A549 (cell line): ENCODE results near the gene DNAJA3. TPM values are rescaled to one million over a fixed set of nuclear protein-coding genes. Genes with fewer than 3 reads are reported as not detected.

Experiments
- ATAC-seq, 2 experiments: fragments of 200-7000 bp in 1 of 2; fragments of >200 bp in 1 of 2; cut with Nextera tagmentation in 1 of 2; cut with Tn5 transposase in 1 of 2; 3 replicates each; pipeline versions ENCODE4 v1.8.0 to v1.9.1; 2018 to 2020; ENCODE audit warnings: mild to moderate bottlenecking in 1 of 2, moderate library complexity in 1 of 2
- CTCF ChIA-PET: fragments of 300-600 bp; sonication (Branson Sonifier 250); formaldehyde crosslinking; extraction: SDS; loops from one replicate; lab custom pipeline; 2021; ENCODE audit warnings: antibody characterized with exemption, inconsistent platforms; lab: Yijun Ruan, JAX
- POLR2A ChIA-PET: fragments of 350-600 bp; formaldehyde crosslinking; extraction: SDS; loops from one replicate; lab custom pipeline; 2021; ENCODE audit warnings: antibody characterized with exemption, inconsistent platforms; lab: Yijun Ruan, JAX
- DNase-seq, 2 experiments: peaks; one replicate each; pipeline versions ENCODE4 v3.0.0 to v3.0.0-alpha.2; 2011 to 2016; ENCODE audit warnings: low read depth in 1 of 2, low spot score in 1 of 2
- FAIRE-seq: peaks from 2 replicates; lab custom pipeline; 2011; peaks lifted over from hg19 to GRCh38; lab: Jason Lieb, UNC
- H3K27ac ChIP-seq, 2 experiments: fragments of >200 bp; sonication (Bioruptor Twin); formaldehyde crosslinking; 3 replicates each; pipeline ENCODE4 v1.5.1; 2016 to 2017
- H3K4me1 ChIP-seq: fragments of >200 bp; sonication (Bioruptor Twin); formaldehyde crosslinking; 3 replicates; pipeline ENCODE4 v1.6.1; 2016
- H3K4me2 ChIP-seq: fragments of >200 bp; sonication (Bioruptor Twin); formaldehyde crosslinking; 3 replicates; pipeline ENCODE4 v1.6.1; 2016
- H3K4me3 ChIP-seq: fragments of >200 bp; sonication (Bioruptor Twin); formaldehyde crosslinking; 3 replicates; pipeline ENCODE4 v1.5.1; 2016
- H3K9me3 ChIP-seq: fragments of >200 bp; sonication (Bioruptor Twin); formaldehyde crosslinking; 3 replicates; pipeline ENCODE4 v1.6.1; 2016
- FOSL2 ChIP-seq, 2 experiments: fragments of 450-650 bp in 1 of 2; fragments of >200 bp in 1 of 2; sonication (Bioruptor Twin) in 1 of 2; formaldehyde crosslinking; IDR thresholded peaks; 2 replicates each; pipeline versions ENCODE4 v1.5.0 to v1.6.1; 2016 to 2020; ENCODE audit warnings: mild to moderate bottlenecking in 1 of 2, moderate library complexity in 1 of 2
- GATA3 ChIP-seq: IDR thresholded peaks from 2 replicates; pipeline ENCODE4 v1.6.1; 2012; ENCODE audit warnings: borderline replicate concordance
- MAFK ChIP-seq: fragments of 450-650 bp; IDR thresholded peaks from 2 replicates; pipeline ENCODE4 v1.6.1; 2014; ENCODE audit not compliant: partially characterized antibody
- NPAS2 ChIP-seq: fragments of 250-450 bp; sonication (Bioruptor Pico); IDR thresholded peaks from 2 replicates; pipeline ENCODE4 v1.8.0; 2022; ENCODE audit warnings: mild to moderate bottlenecking, moderate library complexity, borderline replicate concordance
- NR3C1 ChIP-seq: fragments of >200 bp; sonication (Bioruptor Twin); formaldehyde crosslinking; IDR thresholded peaks from 3 replicates; pipeline ENCODE4 v1.6.1; 2017
- POLR2AphosphoS2 ChIP-seq: conservative IDR thresholded peaks from 2 replicates; pipeline ENCODE4 v1.6.1; 2012; ENCODE audit warnings: low read length, improper control_type of control experiment, inconsistent platforms
- RNF2 ChIP-seq: fragments of 200-600 bp; sonication (generic); IDR thresholded peaks from 2 replicates; pipeline ENCODE4 v1.6.1; 2016; ENCODE audit warnings: low read depth, mild to moderate bottlenecking, antibody characterized with exemption, moderate library complexity, borderline replicate concordance
- WGBS: methylation state at CpG from one replicate; pipeline ENCODE4 v1.1.6; 2017; ENCODE audit errors: missing lambda C conversion rate; 5-methylcytosine and 5-hydroxymethylcytosine counted together
- polyA plus RNA-seq, 4 experiments: library from polyadenylated mRNA; depleted of rRNA in 3 of 4; stranded (reverse); fragments of >200 nt; fragmentation: RNase III in 1 of 4; extraction: RNeasy Plus Mini Kit Qiagen cat#74134 plus additional on column Dnase treatment in 1 of 4; gene quantifications; 2 replicates in 3 of 4; 3 replicates in 1 of 4; pipeline ENCODE4 v1.2.3, GENCODE V29; 2011 to 2017
- TF ChIP-seq, protein P1 (sequence below): fragments of >200 bp; sonication (Bioruptor Twin); formaldehyde crosslinking; IDR thresholded peaks from 2 replicates; pipeline ENCODE4 v1.6.1; 2016
- TF ChIP-seq, protein P2 (sequence below): fragments of >200 bp; sonication (Bioruptor Twin); formaldehyde crosslinking; IDR thresholded peaks from 3 replicates; pipeline ENCODE4 v1.6.1; 2016
- TF ChIP-seq, protein P3 (sequence below): IDR thresholded peaks from 2 replicates; pipeline ENCODE4 v1.6.1; 2012

DNAJA3 gene
- polyA plus RNA-seq, 2 of the 4 experiments (the other 2 are of a cell fraction), result 64.6 to 77.2 TPM

DNA sequence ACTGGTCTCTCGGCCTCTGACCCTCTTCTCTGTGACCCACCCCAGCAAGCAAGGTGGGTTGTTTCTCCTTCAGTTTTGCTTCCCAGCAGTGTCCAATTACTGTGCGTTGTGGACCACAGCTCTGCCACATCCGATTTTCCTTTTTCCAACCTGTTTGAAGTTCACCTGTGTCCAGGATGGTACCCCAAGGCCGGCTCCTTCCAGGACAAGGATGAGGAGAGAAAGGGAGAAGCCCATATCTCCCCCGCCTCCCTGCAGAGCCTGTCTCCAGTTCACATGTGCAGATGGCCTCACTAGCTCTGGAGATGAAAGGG, 35.2 kb downstream of the DNAJA3 start:
- 87% methylated on average over 5 of the region's 5 CpGs for WGBS
- CTCF ChIA-PET, result interaction anchor here (0.6 to 2.7 kb wide), 3 partner anchors 9 to 222 kb away, joined by 3 to 7 read pairs (median 3); no protein-coding TSS in a partner anchor

DNA sequence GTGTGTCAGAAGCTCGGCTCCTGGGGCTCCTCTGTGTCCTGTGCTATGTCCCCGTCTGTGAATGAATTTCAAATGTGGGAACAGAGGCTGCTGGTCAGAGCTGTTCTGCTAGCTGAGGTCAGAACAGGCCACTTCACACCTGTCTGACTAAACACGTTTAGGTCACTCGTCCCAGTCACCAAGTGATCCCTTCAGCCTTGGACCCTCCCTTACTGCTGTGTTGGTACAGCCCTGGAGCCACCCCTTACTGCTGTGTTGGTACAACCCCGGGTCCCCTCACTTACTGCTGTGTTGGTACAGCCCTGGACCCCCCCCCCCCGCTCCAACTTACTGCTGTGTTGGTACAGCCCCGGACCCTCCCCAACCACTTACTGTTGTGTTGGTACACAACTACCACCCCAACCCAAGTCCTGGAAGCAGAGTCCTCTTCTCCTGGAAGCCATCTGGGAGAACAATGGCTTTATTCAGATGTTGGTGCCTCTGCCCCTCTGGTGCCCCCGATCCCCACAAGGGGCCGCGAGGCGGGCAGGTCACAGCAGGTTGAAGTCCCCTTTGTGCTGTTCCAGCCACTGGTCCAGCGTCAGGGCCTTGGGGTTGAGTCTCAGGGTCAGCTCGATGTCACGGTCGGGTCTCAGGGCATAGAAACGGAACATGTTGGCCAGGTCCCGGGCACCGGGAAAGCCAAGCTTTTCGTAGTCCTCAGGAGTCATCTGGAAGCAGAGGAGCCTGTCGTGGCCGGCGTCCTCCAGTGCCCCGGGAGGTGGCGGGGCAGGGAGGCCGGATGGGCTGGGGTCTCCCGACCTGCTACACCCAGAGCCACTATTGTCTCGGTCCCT, 35.8 kb downstream of the DNAJA3 start:
- Histone ChIP-seq H3K27ac (no peak overlapping the region), H3K9me3 (no peaks in the 10 kb centered on the region), H3K4me2 (no peak overlapping the region), H3K4me1 (peaks cover 12% of the 10 kb centered on the region; the same call in 1 of the 3 replicates), H3K4me3 (no peak overlapping the region)
- ChIA-PET POLR2A (interaction anchor here (1.2 kb wide), 1 partner anchor 15 kb away, joined by 4 read pairs; the partner anchor contains the start of gene HMOX2), CTCF (interaction anchor here (0.6 to 2.7 kb wide), 4 partner anchors 9 to 223 kb away, joined by 3 to 7 read pairs (median 4); no protein-coding TSS in a partner anchor)
- no peak for TF ChIP-seq POLR2AphosphoS2
- TF ChIP-seq, protein P1, sequence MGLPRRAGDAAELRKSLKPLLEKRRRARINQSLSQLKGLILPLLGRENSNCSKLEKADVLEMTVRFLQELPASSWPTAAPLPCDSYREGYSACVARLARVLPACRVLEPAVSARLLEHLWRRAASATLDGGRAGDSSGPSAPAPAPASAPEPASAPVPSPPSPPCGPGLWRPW, result no peak
- no peak for TF ChIP-seq NR3C1
- TF ChIP-seq RNF2, result no peak
- no peak for TF ChIP-seq FOSL2 (IDR thresholded peaks at IDR 0.05)
- no peak for TF ChIP-seq FOSL2 (CRISPR knock-in tag; IDR thresholded peaks at IDR 0.05)
- no peak for TF ChIP-seq MAFK
- DNase-seq, result peak in 1 of 2 experiments; percentile 31
- no peak for FAIRE-seq
- ATAC-seq, result peak; percentile 39 to 60; a peak in 5 of 6 replicates
- 85% methylated on average over 24 of the region's 27 CpGs for WGBS

More for the DNA sequence above, 35.2 kb downstream of the DNAJA3 start:
- no peak overlapping the region for H3K4me3 ChIP-seq
- peaks cover 12% of the 10 kb centered on the region; the same call in 1 of the 3 replicates for H3K4me1 ChIP-seq
- no peak overlapping the region for H3K4me2 ChIP-seq
- no peak for FAIRE-seq
- H3K27ac ChIP-seq, result no peak overlapping the region
- no peak for DNase-seq
- peak in 1 of 2 experiments; percentile 17; a peak in 2 of 6 replicates for ATAC-seq
- POLR2A ChIA-PET, result interaction anchor here (1.2 kb wide), 1 partner anchor 16 kb away, joined by 4 read pairs; the partner anchor contains the start of gene HMOX2
- no peaks in the 10 kb centered on the region for H3K9me3 ChIP-seq
- TF ChIP-seq, protein P2, sequence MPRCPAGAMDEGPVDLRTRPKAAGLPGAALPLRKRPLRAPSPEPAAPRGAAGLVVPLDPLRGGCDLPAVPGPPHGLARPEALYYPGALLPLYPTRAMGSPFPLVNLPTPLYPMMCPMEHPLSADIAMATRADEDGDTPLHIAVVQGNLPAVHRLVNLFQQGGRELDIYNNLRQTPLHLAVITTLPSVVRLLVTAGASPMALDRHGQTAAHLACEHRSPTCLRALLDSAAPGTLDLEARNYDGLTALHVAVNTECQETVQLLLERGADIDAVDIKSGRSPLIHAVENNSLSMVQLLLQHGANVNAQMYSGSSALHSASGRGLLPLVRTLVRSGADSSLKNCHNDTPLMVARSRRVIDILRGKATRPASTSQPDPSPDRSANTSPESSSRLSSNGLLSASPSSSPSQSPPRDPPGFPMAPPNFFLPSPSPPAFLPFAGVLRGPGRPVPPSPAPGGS, result no peak
- no peak for TF ChIP-seq NPAS2 (CRISPR knock-in tag)
- no peak for TF ChIP-seq GATA3
- TF ChIP-seq, all 56 proteins: peak for 0

DNA sequence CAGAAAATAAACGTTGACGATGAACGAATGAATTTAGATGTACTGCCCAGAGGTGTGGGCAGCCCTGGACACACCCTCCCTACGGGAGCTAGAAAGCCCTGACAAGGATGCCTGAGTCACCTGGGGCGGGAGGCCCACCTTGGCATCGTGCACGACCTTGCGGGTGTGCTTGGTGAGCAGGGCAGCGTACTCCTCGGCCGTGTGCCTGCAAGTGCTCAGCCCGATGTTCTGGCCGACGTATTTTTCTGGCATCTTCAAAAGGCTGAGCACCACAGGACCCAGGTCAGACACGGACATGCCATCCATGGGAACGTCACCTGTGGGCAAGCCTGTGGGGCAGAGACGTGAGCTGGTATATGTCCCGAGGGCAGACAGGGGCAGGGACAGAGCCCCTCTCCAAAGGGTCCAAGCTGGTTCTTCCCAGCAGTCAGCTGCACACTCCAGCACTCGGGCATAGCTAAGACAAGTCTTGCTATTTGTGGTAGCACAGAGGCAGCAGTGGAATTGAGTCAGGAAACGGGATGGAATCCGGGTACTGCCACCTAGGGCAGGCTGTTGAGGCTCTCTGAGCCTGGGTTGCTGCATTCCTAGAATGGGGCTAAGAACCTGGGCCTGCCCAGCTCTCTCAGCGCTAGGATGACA, 38.0 kb downstream of the DNAJA3 start:
- TF ChIP-seq, protein P3, sequence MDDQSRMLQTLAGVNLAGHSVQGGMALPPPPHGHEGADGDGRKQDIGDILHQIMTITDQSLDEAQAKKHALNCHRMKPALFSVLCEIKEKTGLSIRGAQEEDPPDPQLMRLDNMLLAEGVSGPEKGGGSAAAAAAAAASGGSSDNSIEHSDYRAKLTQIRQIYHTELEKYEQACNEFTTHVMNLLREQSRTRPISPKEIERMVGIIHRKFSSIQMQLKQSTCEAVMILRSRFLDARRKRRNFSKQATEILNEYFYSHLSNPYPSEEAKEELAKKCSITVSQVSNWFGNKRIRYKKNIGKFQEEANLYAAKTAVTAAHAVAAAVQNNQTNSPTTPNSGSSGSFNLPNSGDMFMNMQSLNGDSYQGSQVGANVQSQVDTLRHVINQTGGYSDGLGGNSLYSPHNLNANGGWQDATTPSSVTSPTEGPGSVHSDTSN, result no peak
- TF ChIP-seq, all 56 proteins: peak for 0

More for the DNA sequence above, 38.0 kb downstream of the DNAJA3 start:
- peak overlapping the region in 1 of 2 experiments; percentile 41; a peak in 2 of 6 replicates for H3K27ac ChIP-seq
- 84% methylated on average over 22 of the region's 22 CpGs for WGBS
- H3K4me2 ChIP-seq, result 0 out of 3 replicates have a peak overlapping the region, but pooled peaks have one; percentile 3
- ChIA-PET POLR2A (interaction anchor here (0.5 kb wide), 1 partner anchor 25 kb away, joined by 4 read pairs; no protein-coding TSS in a partner anchor), CTCF (interaction anchor here (1.2 to 1.8 kb wide), 2 partner anchors 9 to 13 kb away, joined by 3 to 8 read pairs; no protein-coding TSS in a partner anchor)
- DNase-seq (no peak), ATAC-seq (peak; percentile 6 to 23; a peak in 3 of 6 replicates), FAIRE-seq (no peak)
- no peak overlapping the region for H3K4me3 ChIP-seq
- no peaks in the 10 kb centered on the region for H3K9me3 ChIP-seq
- peaks cover 12% of the 10 kb centered on the region; the same call in 1 of the 3 replicates for H3K4me1 ChIP-seq
